ENCODE measurements around the gene SERPINB6.

The SERPINB6 gene

DNA sequence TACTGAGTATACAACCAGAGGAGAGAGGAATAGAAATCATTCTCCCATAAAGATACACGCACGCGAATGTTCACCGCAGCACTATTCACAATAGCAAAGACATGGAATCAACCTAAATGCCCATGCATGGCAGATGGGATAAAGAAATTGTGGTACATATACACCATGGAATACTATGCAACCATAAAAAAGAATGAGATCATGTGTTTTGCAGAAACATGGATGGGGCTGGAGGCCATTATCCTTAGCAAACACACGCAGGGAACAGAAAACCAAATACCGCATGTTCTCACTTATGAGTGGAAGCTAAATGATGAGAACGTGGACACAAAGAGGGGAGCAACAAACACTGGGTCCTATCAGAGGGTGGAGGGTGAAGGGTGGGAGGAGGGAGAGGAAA, 3.4 kb downstream of the SERPINB6 start:
- Histone ChIP-seq H3K23ac (ENCODE audit: low read length) (no peak overlapping the region), H3K56ac (ENCODE audit: low read length) (no peak overlapping the region), H2BK120ac (ENCODE audit: low read depth, low read length) (no peak overlapping the region), H3K9ac (ENCODE audit: low read length) (no peak overlapping the region), H3K36me3 (ENCODE audit: control insufficient read depth, insufficient read depth, low read length) (no peaks in the 10 kb centered on the region), H4K5ac (ENCODE audit: low read length) (no peak overlapping the region), H3K4me2 (ENCODE audit: low read length) (no peak overlapping the region), H3K27me3 (ENCODE audit: insufficient read depth, low read length, poor library complexity) (no peaks in the 10 kb centered on the region), H3K18ac (ENCODE audit: low read length) (no peak overlapping the region), H2AK5ac (ENCODE audit: low read length) (no peak overlapping the region), H3K4me3 (ENCODE audit: low read length) (no peak overlapping the region), H2BK5ac (ENCODE audit: low read length) (no peak overlapping the region), H3K4me1 (ENCODE audit: control insufficient read depth, low read depth, low read length) (no peaks in the 10 kb centered on the region), H4K8ac (ENCODE audit: low read depth, low read length) (no peak overlapping the region), H3K79me1 (ENCODE audit: low read length) (peaks cover 2% of the 10 kb centered on the region), H3K79me2 (ENCODE audit: control insufficient read depth, insufficient read depth, low read length) (no peaks in the 10 kb centered on the region), H2BK15ac (replicated peaks; ENCODE audit: low read depth) (no peak overlapping the region), H3K27ac (ENCODE audit: low read depth, low read length) (no peak overlapping the region), H3K4ac (ENCODE audit: low read depth, low read length) (no peak overlapping the region)
- WGBS (ENCODE audit: extremely low coverage, insufficient coverage, low lambda C conversion rate) = no CpG with 5 or more reads among the region's 7 CpGs
- no peak for DNase-seq

DNA sequence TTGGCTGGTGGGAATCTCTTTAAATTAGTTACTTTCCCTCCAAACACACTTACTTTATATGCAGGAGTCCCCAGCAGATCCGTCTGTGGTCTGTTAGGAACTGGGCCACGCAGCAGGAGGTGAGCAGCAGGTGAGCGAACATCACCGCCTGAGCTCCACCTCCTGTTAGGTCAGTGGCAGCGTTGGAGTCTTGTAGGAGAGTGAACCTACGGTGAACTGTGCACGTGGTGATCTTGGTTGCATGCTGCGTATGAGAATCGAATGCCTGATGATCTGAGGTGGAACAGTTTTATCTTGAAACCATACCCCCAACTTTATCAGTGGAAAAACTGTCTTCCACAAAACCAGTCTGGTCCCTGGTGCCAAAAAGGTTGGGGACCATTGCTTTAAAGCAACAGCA, 5.0 kb downstream of the SERPINB6 start:
- Histone ChIP-seq H3K79me1 (ENCODE audit: low read length) (peaks cover 2% of the 10 kb centered on the region), H2BK5ac (ENCODE audit: low read length) (no peak overlapping the region), H3K4me3 (ENCODE audit: low read length) (no peak overlapping the region), H3K56ac (ENCODE audit: low read length) (no peak overlapping the region), H3K4me2 (ENCODE audit: low read length) (no peak overlapping the region), H2BK15ac (replicated peaks; ENCODE audit: low read depth) (no peak overlapping the region), H3K79me2 (ENCODE audit: control insufficient read depth, insufficient read depth, low read length) (no peaks in the 10 kb centered on the region), H3K27ac (ENCODE audit: low read depth, low read length) (no peak overlapping the region), H3K27me3 (ENCODE audit: insufficient read depth, low read length, poor library complexity) (no peaks in the 10 kb centered on the region), H2AK5ac (ENCODE audit: low read length) (no peak overlapping the region), H2BK120ac (ENCODE audit: low read depth, low read length) (no peak overlapping the region), H3K23ac (ENCODE audit: low read length) (no peak overlapping the region), H3K18ac (ENCODE audit: low read length) (no peak overlapping the region), H3K4ac (ENCODE audit: low read depth, low read length) (no peak overlapping the region), H4K5ac (ENCODE audit: low read length) (no peak overlapping the region), H3K4me1 (ENCODE audit: control insufficient read depth, low read depth, low read length) (no peaks in the 10 kb centered on the region), H3K9ac (ENCODE audit: low read length) (no peak overlapping the region), H3K36me3 (ENCODE audit: control insufficient read depth, insufficient read depth, low read length) (no peaks in the 10 kb centered on the region), H4K8ac (ENCODE audit: low read depth, low read length) (no peak overlapping the region)
- no CpG with 5 or more reads among the region's 9 CpGs for WGBS (ENCODE audit: extremely low coverage, insufficient coverage, low lambda C conversion rate)
- DNase-seq = no peak

DNA sequence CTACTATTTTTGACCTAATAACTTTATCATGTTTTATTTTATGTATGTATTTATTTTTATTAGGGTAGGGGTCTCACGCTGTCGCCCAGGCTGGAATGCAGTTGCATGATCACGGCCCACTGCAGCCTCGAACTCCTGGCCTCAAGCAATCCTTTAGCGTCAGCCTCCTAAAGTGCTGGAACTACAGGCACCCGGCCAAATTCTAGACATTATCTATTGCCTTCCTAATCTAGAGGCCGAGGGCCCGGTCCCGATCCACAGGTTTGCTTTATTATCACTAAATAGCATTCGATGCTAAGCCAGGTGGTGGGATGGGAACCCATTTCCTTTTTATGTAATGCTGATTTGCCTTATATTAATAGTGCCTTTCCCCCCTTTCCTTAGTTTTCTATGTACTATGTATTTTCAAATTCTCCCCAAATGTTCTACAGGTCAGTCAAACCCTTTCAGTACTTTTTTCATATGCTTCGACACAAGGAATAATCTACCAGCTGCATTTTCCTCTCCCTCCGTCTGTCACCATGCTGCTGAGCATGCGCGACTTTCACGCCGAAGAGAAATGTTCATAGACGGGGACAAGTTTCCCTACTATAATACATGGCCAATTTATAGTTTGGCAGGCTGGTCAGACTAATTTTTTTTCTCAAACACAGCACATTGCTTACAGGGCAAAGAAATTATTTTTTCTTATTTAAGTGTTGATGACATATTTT, 6.4 kb downstream of the SERPINB6 start:
- no CpG with 5 or more reads among the region's 17 CpGs for WGBS (ENCODE audit: extremely low coverage, insufficient coverage, low lambda C conversion rate)
- Histone ChIP-seq H3K79me2 (ENCODE audit: control insufficient read depth, insufficient read depth, low read length) (no peaks in the 10 kb centered on the region), H3K36me3 (ENCODE audit: control insufficient read depth, insufficient read depth, low read length) (no peaks in the 10 kb centered on the region)

DNA sequence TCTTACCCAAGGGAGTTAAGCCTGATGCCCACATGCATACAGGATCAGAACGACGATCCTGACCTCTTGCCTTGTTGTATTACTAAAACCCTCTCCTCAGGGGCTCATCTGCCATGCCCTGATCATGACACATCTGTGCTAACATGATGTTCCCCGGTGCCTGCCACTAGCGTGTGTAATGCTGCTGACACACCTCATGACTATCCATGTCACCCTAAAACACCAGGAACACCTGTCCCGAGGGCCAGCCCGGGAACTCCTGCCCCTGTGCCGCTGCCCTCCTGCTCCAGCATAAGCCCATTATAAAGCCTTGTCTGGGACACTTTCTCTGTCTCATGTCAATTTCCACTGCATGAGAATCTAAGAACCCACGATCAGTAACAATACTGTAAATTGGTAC, 7.6 kb downstream of the SERPINB6 start:
- no peaks in the 10 kb centered on the region for H3K36me3 ChIP-seq (ENCODE audit: control insufficient read depth, insufficient read depth, low read length)
- H2BK15ac ChIP-seq (replicated peaks; ENCODE audit: low read depth) = no peak overlapping the region
- DNase-seq = no peak
- no peak overlapping the region for H4K8ac ChIP-seq (ENCODE audit: low read depth, low read length)
- no peak overlapping the region for H3K9ac ChIP-seq (ENCODE audit: low read length)
- no peak overlapping the region for H2BK120ac ChIP-seq (ENCODE audit: low read depth, low read length)
- no peak overlapping the region for H3K18ac ChIP-seq (ENCODE audit: low read length)
- WGBS (ENCODE audit: extremely low coverage, insufficient coverage, low lambda C conversion rate) = no CpG with 5 or more reads among the region's 8 CpGs
- no peaks in the 10 kb centered on the region for H3K79me2 ChIP-seq (ENCODE audit: control insufficient read depth, insufficient read depth, low read length)
- H3K4ac ChIP-seq (ENCODE audit: low read depth, low read length) = no peak overlapping the region
- H3K4me1 ChIP-seq (ENCODE audit: control insufficient read depth, low read depth, low read length) = no peaks in the 10 kb centered on the region
- no peak overlapping the region for H2AK5ac ChIP-seq (ENCODE audit: low read length)
- peaks cover 2% of the 10 kb centered on the region for H3K79me1 ChIP-seq (ENCODE audit: low read length)
- H3K27me3 ChIP-seq (ENCODE audit: insufficient read depth, low read length, poor library complexity) = no peaks in the 10 kb centered on the region
- H3K23ac ChIP-seq (ENCODE audit: low read length) = no peak overlapping the region
- H2BK5ac ChIP-seq (ENCODE audit: low read length) = no peak overlapping the region
- H4K5ac ChIP-seq (ENCODE audit: low read length) = no peak overlapping the region
- no peak overlapping the region for H3K4me2 ChIP-seq (ENCODE audit: low read length)
- no peak overlapping the region for H3K27ac ChIP-seq (ENCODE audit: low read depth, low read length)
- H3K4me3 ChIP-seq (ENCODE audit: low read length) = no peak overlapping the region
- H3K56ac ChIP-seq (ENCODE audit: low read length) = no peak overlapping the region

More for the DNA sequence above, 6.4 kb downstream of the SERPINB6 start:
- Histone ChIP-seq H3K27ac (ENCODE audit: low read depth, low read length) (no peak overlapping the region), H4K5ac (ENCODE audit: low read length) (no peak overlapping the region), H2BK15ac (replicated peaks; ENCODE audit: low read depth) (no peak overlapping the region), H3K4me2 (ENCODE audit: low read length) (no peak overlapping the region), H3K79me1 (ENCODE audit: low read length) (peaks cover 2% of the 10 kb centered on the region), H2BK5ac (ENCODE audit: low read length) (no peak overlapping the region), H3K18ac (ENCODE audit: low read length) (no peak overlapping the region), H3K56ac (ENCODE audit: low read length) (no peak overlapping the region), H3K4ac (ENCODE audit: low read depth, low read length) (no peak overlapping the region), H3K23ac (ENCODE audit: low read length) (no peak overlapping the region), H2BK120ac (ENCODE audit: low read depth, low read length) (no peak overlapping the region), H2AK5ac (ENCODE audit: low read length) (no peak overlapping the region), H3K27me3 (ENCODE audit: insufficient read depth, low read length, poor library complexity) (no peaks in the 10 kb centered on the region), H3K4me1 (ENCODE audit: control insufficient read depth, low read depth, low read length) (no peaks in the 10 kb centered on the region), H3K9ac (ENCODE audit: low read length) (no peak overlapping the region), H3K4me3 (ENCODE audit: low read length) (no peak overlapping the region), H4K8ac (ENCODE audit: low read depth, low read length) (no peak overlapping the region)
- no peak for DNase-seq

- Histone ChIP-seq H3K79me1 (ENCODE audit: low read length) (peaks cover 2% of the 10 kb centered on the region), H3K23ac (ENCODE audit: low read length) (no peak overlapping the region), H3K18ac (ENCODE audit: low read length) (no peak overlapping the region), H3K9ac (ENCODE audit: low read length) (no peak overlapping the region), H4K8ac (ENCODE audit: low read depth, low read length) (no peak overlapping the region), H2BK120ac (ENCODE audit: low read depth, low read length) (no peak overlapping the region), H3K4me1 (ENCODE audit: control insufficient read depth, low read depth, low read length) (no peaks in the 10 kb centered on the region), H3K4ac (ENCODE audit: low read depth, low read length) (no peak overlapping the region), H3K4me2 (ENCODE audit: low read length) (no peak overlapping the region), H2BK5ac (ENCODE audit: low read length) (no peak overlapping the region), H3K4me3 (ENCODE audit: low read length) (no peak overlapping the region), H3K36me3 (ENCODE audit: control insufficient read depth, insufficient read depth, low read length) (no peaks in the 10 kb centered on the region), H3K56ac (ENCODE audit: low read length) (no peak overlapping the region), H3K27me3 (ENCODE audit: insufficient read depth, low read length, poor library complexity) (no peaks in the 10 kb centered on the region), H3K27ac (ENCODE audit: low read depth, low read length) (no peak overlapping the region), H4K5ac (ENCODE audit: low read length) (no peak overlapping the region), H2AK5ac (ENCODE audit: low read length) (no peak overlapping the region), H2BK15ac (replicated peaks; ENCODE audit: low read depth) (no peak overlapping the region), H3K79me2 (ENCODE audit: control insufficient read depth, insufficient read depth, low read length) (no peaks in the 10 kb centered on the region)
- no peak for DNase-seq
- WGBS (ENCODE audit: extremely low coverage, insufficient coverage, low lambda C conversion rate) = no CpG with 5 or more reads among the region's 3 CpGs
These were observed 8.7 kb downstream of the SERPINB6 start for GRCh38 chr6:2962636-2963035.

- Histone ChIP-seq H3K4me2 (ENCODE audit: low read length) (no peak overlapping the region), H3K4me3 (ENCODE audit: low read length) (no peak overlapping the region), H3K23ac (ENCODE audit: low read length) (no peak overlapping the region), H2BK15ac (replicated peaks; ENCODE audit: low read depth) (no peak overlapping the region), H3K4ac (ENCODE audit: low read depth, low read length) (no peak overlapping the region), H3K79me2 (ENCODE audit: control insufficient read depth, insufficient read depth, low read length) (no peaks in the 10 kb centered on the region), H3K27ac (ENCODE audit: low read depth, low read length) (no peak overlapping the region), H3K4me1 (ENCODE audit: control insufficient read depth, low read depth, low read length) (no peaks in the 10 kb centered on the region), H2BK120ac (ENCODE audit: low read depth, low read length) (no peak overlapping the region), H4K8ac (ENCODE audit: low read depth, low read length) (no peak overlapping the region), H4K5ac (ENCODE audit: low read length) (no peak overlapping the region), H2BK5ac (ENCODE audit: low read length) (no peak overlapping the region), H2AK5ac (ENCODE audit: low read length) (no peak overlapping the region), H3K79me1 (ENCODE audit: low read length) (peaks cover 2% of the 10 kb centered on the region), H3K9ac (ENCODE audit: low read length) (no peak overlapping the region), H3K27me3 (ENCODE audit: insufficient read depth, low read length, poor library complexity) (no peaks in the 10 kb centered on the region), H3K18ac (ENCODE audit: low read length) (no peak overlapping the region), H3K56ac (ENCODE audit: low read length) (no peak overlapping the region), H3K36me3 (ENCODE audit: control insufficient read depth, insufficient read depth, low read length) (no peaks in the 10 kb centered on the region)
- DNase-seq = no peak
- no CpG with 5 or more reads among the region's 9 CpGs for WGBS (ENCODE audit: extremely low coverage, insufficient coverage, low lambda C conversion rate)
These were observed 9.4 kb downstream of the SERPINB6 start for GRCh38 chr6:2962004-2962403.
